Activated T-cell treated with anti-CD3 and anti-CD28 coated beads, Interleukin-2, amount 50 U/mL, for 4 hours (primary cell): ENCODE data around the gene NFKBIL1. TPM values are rescaled to one million over a fixed set of nuclear protein-coding genes. Genes with fewer than 3 reads are reported as not detected.
"Not testable (repeated sequence)": the region's sequence is repeated elsewhere in the genome, so short reads cannot be mapped to it uniquely, and the experiment has no call there.

ENCODE experiments used
- ATAC-seq, 2 donors: fragments of 200-7000 bp; cut with Tn5 transposase; one replicate each; pipeline ENCODE4 v1.10.0; 2021
- DNase-seq: peaks from one replicate; pipeline ENCODE4 v3.0.0-alpha.2; 2020
- H3K27me3 Mint-ChIP-seq: one replicate; pipeline ENCODE4 v1.8.0; 2021; ENCODE audit warnings: low read depth, mixed read lengths
- H3K36me3 Mint-ChIP-seq: one replicate; pipeline ENCODE4 v1.8.0; 2022; ENCODE audit warnings: mixed read lengths; ENCODE audit not compliant: insufficient read depth
- H3K4me1 Mint-ChIP-seq: one replicate; pipeline ENCODE4 v1.8.0; 2021; ENCODE audit warnings: low read depth, mixed read lengths
- H3K4me3 Mint-ChIP-seq: one replicate; pipeline ENCODE4 v1.8.0; 2021; ENCODE audit warnings: mild to moderate bottlenecking, moderate library complexity, mixed read lengths
- H3K9me3 Mint-ChIP-seq: one replicate; pipeline ENCODE4 v1.8.0; 2021; ENCODE audit warnings: mixed read lengths
- total RNA-seq, 3 donors: library from RNA; stranded (reverse); gene quantifications; one replicate each; pipeline ENCODE4 v1.2.1, GENCODE V29; 2021

The NFKBIL1 gene
- total RNA-seq, 3 donors from 2014 or later = 9.3 to 12.8 (median 12.7) TPM

- H3K9me3 Mint-ChIP-seq = no peaks in the 10 kb centered on the region
- H3K4me3 Mint-ChIP-seq = peak overlapping the region; percentile 31
- H3K4me1 Mint-ChIP-seq = peaks cover 72% of the 10 kb centered on the region
- H3K36me3 Mint-ChIP-seq = peaks cover 5% of the 10 kb centered on the region
- H3K27me3 Mint-ChIP-seq = no peaks in the 10 kb centered on the region
- DNase-seq (no peak), ATAC-seq (no peak)
These were observed 41.7 kb downstream of the NFKBIL1 start for GRCh38 chr6:31588871-31589650.

GRCh38 chr6:31590691-31591090 lies 43.3 kb downstream of the NFKBIL1 start:
- not testable (repeated sequence) for H3K36me3 Mint-ChIP-seq, H3K9me3 Mint-ChIP-seq, ATAC-seq, H3K27me3 Mint-ChIP-seq, H3K4me3 Mint-ChIP-seq, DNase-seq
- peaks cover 62% of the 10 kb centered on the region for H3K4me1 Mint-ChIP-seq

- peaks cover 5% of the 10 kb centered on the region for H3K36me3 Mint-ChIP-seq
- no peaks in the 10 kb centered on the region for H3K27me3 Mint-ChIP-seq
- ATAC-seq (peak in 1 of 2 donors; percentile 11), DNase-seq (no peak)
- H3K4me3 Mint-ChIP-seq = peak overlapping the region; percentile 63
- H3K9me3 Mint-ChIP-seq = no peaks in the 10 kb centered on the region
- H3K4me1 Mint-ChIP-seq = peaks cover 59% of the 10 kb centered on the region
These were observed 45.0 kb downstream of the NFKBIL1 start for GRCh38 chr6:31592396-31592771.

- no peaks in the 10 kb centered on the region for H3K27me3 Mint-ChIP-seq
- peaks cover 46% of the 10 kb centered on the region for H3K4me1 Mint-ChIP-seq
- no peaks in the 10 kb centered on the region for H3K9me3 Mint-ChIP-seq
- peak; percentile 38 for DNase-seq
- H3K4me3 Mint-ChIP-seq = no peak overlapping the region
- ATAC-seq = peak; percentile 75 to 81
- no peaks in the 10 kb centered on the region for H3K36me3 Mint-ChIP-seq
These were observed 49.6 kb downstream of the NFKBIL1 start for GRCh38 chr6:31597006-31597405.

- no peak overlapping the region for H3K4me3 Mint-ChIP-seq
- ATAC-seq (no peak), DNase-seq (no peak)
- no peaks in the 10 kb centered on the region for H3K4me1 Mint-ChIP-seq
- H3K36me3 Mint-ChIP-seq = no peaks in the 10 kb centered on the region
- H3K27me3 Mint-ChIP-seq = no peaks in the 10 kb centered on the region
- H3K9me3 Mint-ChIP-seq = no peaks in the 10 kb centered on the region
These were observed 59.9 kb downstream of the NFKBIL1 start for GRCh38 chr6:31607317-31607716.

Other genes starting within 250 kb of the NFKBIL1 start
- 1,000 to 10,000 TPM; 3,478 to 5,156 (median 4,066) TPM for gene HLA-B, start 190.4 kb upstream of the NFKBIL1 start, total RNA-seq
- gene MICA, start 144.0 kb upstream of the NFKBIL1 start, total RNA-seq = 1 to 10 TPM; 4.0 to 6.4 (median 4.7) TPM
- 10 to 100 TPM; 11.3 to 14.9 (median 12.5) TPM for gene MICB, start 49.5 kb upstream of the NFKBIL1 start, total RNA-seq
- not detected for gene MCCD1, start 18.6 kb upstream of the NFKBIL1 start, total RNA-seq
- 100 to 1,000 TPM; 644 to 667 (median 666) TPM for gene DDX39B, start 5.6 kb upstream of the NFKBIL1 start, total RNA-seq
- under 1 TPM; 0.38 to 0.84 (median 0.58) TPM for gene ATP6V1G2, start 1.0 kb upstream of the NFKBIL1 start, total RNA-seq
- gene LTA, start 24.7 kb downstream of the NFKBIL1 start, total RNA-seq = 1,000 to 10,000 TPM; 1,238 to 1,641 (median 1,296) TPM
- 100 to 1,000 TPM; 485 to 701 (median 587) TPM for gene TNF, start 28.0 kb downstream of the NFKBIL1 start, total RNA-seq
- 100 to 1,000 TPM; 161 to 210 (median 186) TPM for gene LTB, start 34.8 kb downstream of the NFKBIL1 start, total RNA-seq
- 1 to 10 TPM; 4.8 to 7.9 (median 7.0) TPM for gene LST1, start 38.7 kb downstream of the NFKBIL1 start, total RNA-seq
- 10 to 100 TPM in 1 of 3 donors, 1 to 10 TPM in 2; 6.0 to 27.3 (median 8.4) TPM for gene NCR3, start 45.4 kb downstream of the NFKBIL1 start, total RNA-seq
- gene AIF1, start 67.6 kb downstream of the NFKBIL1 start, total RNA-seq = 10 to 100 TPM; 18.5 to 57.5 (median 36.5) TPM
- 100 to 1,000 TPM; 290 to 309 (median 306) TPM for gene PRRC2A, start 73.1 kb downstream of the NFKBIL1 start, total RNA-seq
- gene BAG6, start 105.1 kb downstream of the NFKBIL1 start, total RNA-seq = 100 to 1,000 TPM; 403 to 418 (median 411) TPM
- gene APOM, start 108.3 kb downstream of the NFKBIL1 start, total RNA-seq = 1 to 10 TPM; 1.8 to 2.8 (median 2.1) TPM
- gene C6orf47, start 113.2 kb downstream of the NFKBIL1 start, total RNA-seq = 10 to 100 TPM; 17.1 to 18.3 (median 18.2) TPM
- 10 to 100 TPM; 34.9 to 37.8 (median 37.5) TPM for gene GPANK1, start 117.4 kb downstream of the NFKBIL1 start, total RNA-seq
- gene CSNK2B, start 118.5 kb downstream of the NFKBIL1 start, total RNA-seq = 100 to 1,000 TPM; 301 to 311 (median 307) TPM
- gene LY6G5B, start 122.4 kb downstream of the NFKBIL1 start, total RNA-seq = 10 to 100 TPM; 22.6 to 24.0 (median 22.9) TPM
- 1 to 10 TPM; 2.3 to 3.8 (median 3.1) TPM for gene LY6G5C, start 133.5 kb downstream of the NFKBIL1 start, total RNA-seq
- 10 to 100 TPM; 33.9 to 38.1 (median 35.2) TPM for gene ABHD16A, start 155.7 kb downstream of the NFKBIL1 start, total RNA-seq
- gene LY6G6F, start 159.3 kb downstream of the NFKBIL1 start, total RNA-seq = not detected
- not detected for gene LY6G6D, start 167.7 kb downstream of the NFKBIL1 start, total RNA-seq
- not detected for gene LY6G6C, start 174.1 kb downstream of the NFKBIL1 start, total RNA-seq
- gene MPIG6B, start 175.8 kb downstream of the NFKBIL1 start, total RNA-seq = under 1 TPM in 2 of 3 donors, not detected in 1; 0.33 to 0.55 TPM
- gene DDAH2, start 181.7 kb downstream of the NFKBIL1 start, total RNA-seq = 1 to 10 TPM; 3.4 to 3.9 (median 3.5) TPM
- gene CLIC1, start 188.9 kb downstream of the NFKBIL1 start, total RNA-seq = 100 to 1,000 TPM; 344 to 370 (median 353) TPM
- gene MSH5, start 192.4 kb downstream of the NFKBIL1 start, total RNA-seq = 10 to 100 TPM; 30.9 to 35.4 (median 34.3) TPM
- gene SAPCD1, start 215.0 kb downstream of the NFKBIL1 start, total RNA-seq = 10 to 100 TPM in 2 of 3 donors, 1 to 10 TPM in 1; 9.4 to 12.2 (median 12.1) TPM
- 1 to 10 TPM; 1.4 TPM for gene VWA7, start 229.7 kb downstream of the NFKBIL1 start, total RNA-seq
- gene VARS1, start 248.1 kb downstream of the NFKBIL1 start, total RNA-seq = 100 to 1,000 TPM; 231 to 263 (median 234) TPM